GM18499 (cell line): ENCODE data around the gene LPA.
"Not testable (repeated sequence)": the region's sequence is repeated elsewhere in the genome, so short reads cannot be mapped to it uniquely, and the experiment has no call there.

Experiments used
- ATAC-seq: cut with Tn5 transposase; IDR thresholded peaks from one replicate; pipeline ENCODE4 v1.9.1; 2021; ENCODE audit warnings: moderate number of reproducible peaks; ENCODE audit not compliant: insufficient read depth, unreplicated experiment

Gene LPA

GRCh38 chr6:160662842-160663241, 1.2 kb downstream of the LPA start:
- ATAC-seq: no peak

- no peak for ATAC-seq
Observed at GRCh38 chr6:160662429-160662828, 1.6 kb downstream of the LPA start.

- ATAC-seq: no peak
Observed at GRCh38 chr6:160661216-160661615, 2.9 kb downstream of the LPA start.

GRCh38 chr6:160659562-160659961, 4.5 kb downstream of the LPA start:
- no peak for ATAC-seq

- no peak for ATAC-seq
Observed at GRCh38 chr6:160634706-160635105, 29.4 kb downstream of the LPA start.

GRCh38 chr6:160595838-160596832, 67.9 kb downstream of the LPA start:
- no peak for ATAC-seq

- not testable (repeated sequence) for ATAC-seq
Observed at GRCh38 chr6:160595297-160595696, 68.8 kb downstream of the LPA start.

GRCh38 chr6:160586374-160586773, 77.7 kb downstream of the LPA start:
- no peak for ATAC-seq

GRCh38 chr6:160583794-160584193, 80.3 kb downstream of the LPA start:
- no peak for ATAC-seq

GRCh38 chr6:160581406-160581805, 82.7 kb downstream of the LPA start:
- ATAC-seq: no peak

GRCh38 chr6:160578515-160578914, 85.6 kb downstream of the LPA start:
- ATAC-seq: not testable (repeated sequence)

- no peak for ATAC-seq
Observed at GRCh38 chr6:160573943-160574342, 90.1 kb downstream of the LPA start.

GRCh38 chr6:160571201-160571600, 92.9 kb downstream of the LPA start:
- ATAC-seq: not testable (repeated sequence)

GRCh38 chr6:160544802-160545201, 119.3 kb downstream of the LPA start:
- ATAC-seq: no peak

GRCh38 chr6:160535270-160535669, 128.8 kb downstream of the LPA start:
- no peak for ATAC-seq

- peak; percentile 51 for ATAC-seq
Observed at GRCh38 chr6:160534050-160534696, 129.9 kb downstream of the LPA start.

GRCh38 chr6:160532315-160532714, 131.8 kb downstream of the LPA start:
- ATAC-seq: no peak

- no peak for ATAC-seq
Observed at GRCh38 chr6:160531826-160532225, 132.2 kb downstream of the LPA start.

GRCh38 chr6:160529524-160529923, 134.6 kb downstream of the LPA start:
- not testable (repeated sequence) for ATAC-seq

GRCh38 chr6:160523223-160523622, 140.9 kb downstream of the LPA start:
- no peak for ATAC-seq
